ENCODE results near the gene RUNX3. TPM values are rescaled to one million over a fixed set of nuclear protein-coding genes. Genes with fewer than 3 reads are reported as not detected.

The RUNX3 gene
- total and polyA plus RNA-seq, 2 donors (not counting 1 experiment from before 2014, with no cell fraction given), result 0.48 to 0.66 TPM

- no peak for DNase-seq (ENCODE audit: low read depth in 2 of 2)
- peaks cover 13% of the 10 kb centered on the region for H3K27me3 ChIP-seq (ENCODE audit: control insufficient read depth, insufficient read depth, low read length)
- H3K27ac ChIP-seq (ENCODE audit: insufficient read depth, low read length), result no peak overlapping the region
- H3K36me3 ChIP-seq (ENCODE audit: control insufficient read depth, insufficient read depth, low read length), result no peaks in the 10 kb centered on the region
- H4K20me1 ChIP-seq (ENCODE audit: control insufficient read depth, extremely low read depth, insufficient read depth, low read length), result no peaks in the 10 kb centered on the region
- no peaks in the 10 kb centered on the region for H3K4me1 ChIP-seq (ENCODE audit: control insufficient read depth, extremely low read depth, insufficient read depth, low read length)
- no peak overlapping the region for H3K9ac ChIP-seq (ENCODE audit: insufficient read depth, low read length)
- TF ChIP-seq CTCF (conservative IDR thresholded peaks at IDR 0.05 in 1 of 2, IDR thresholded peaks at IDR 0.05 in 1 of 2; ENCODE audit: low read depth in 1 of 2, low read length in 2 of 2) (no peak), EZH2 (IDR thresholded peaks at IDR 0.05; ENCODE audit: low read length, missing control alignments) (no peak)
- no peak overlapping the region for H2AFZ ChIP-seq (ENCODE audit: low read length)
- no peak overlapping the region for H3K4me3 ChIP-seq (replicated peaks in 1 of 4; ENCODE audit: control extremely low read depth in 1 of 4, insufficient read depth in 1 of 4, low read depth in 3 of 4, low read length in 4 of 4)
- no peaks in the 10 kb centered on the region for H3K9me3 ChIP-seq (ENCODE audit: control insufficient read depth, insufficient read depth, low read depth, low read length)
- H3K79me2 ChIP-seq (ENCODE audit: control insufficient read depth, insufficient read depth, low read length), result no peaks in the 10 kb centered on the region
- no peak overlapping the region for H3K4me2 ChIP-seq (ENCODE audit: extremely low read depth, insufficient read depth, low read length)
These were observed 63.6 kb downstream of the RUNX3 start for GRCh38 chr1:24866211-24867083.

DNA sequence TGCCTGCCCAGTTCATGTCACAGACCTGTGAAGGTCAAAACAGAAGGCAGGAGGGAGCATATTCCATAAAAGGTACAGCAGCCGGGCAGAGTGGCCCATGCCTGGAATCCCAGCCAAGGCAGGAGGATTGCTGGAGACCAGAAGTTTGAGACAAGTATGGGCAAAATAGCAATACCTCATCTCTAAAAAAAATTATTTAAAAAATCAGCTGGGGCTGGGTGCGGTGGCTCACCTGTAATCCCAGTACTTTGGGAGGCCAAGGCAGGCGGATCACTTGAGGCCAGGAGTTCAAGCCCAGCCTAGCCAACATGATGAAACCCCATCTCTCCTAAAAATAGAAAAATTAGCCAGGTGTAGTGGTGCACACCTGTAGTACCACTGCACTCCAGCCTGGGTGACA is 64.5 kb downstream of the RUNX3 start:
- Histone ChIP-seq H3K4me3 (replicated peaks in 1 of 4; ENCODE audit: control extremely low read depth in 1 of 4, insufficient read depth in 1 of 4, low read depth in 3 of 4, low read length in 4 of 4) (no peak overlapping the region), H3K27ac (ENCODE audit: insufficient read depth, low read length) (no peak overlapping the region), H3K4me1 (ENCODE audit: control insufficient read depth, extremely low read depth, insufficient read depth, low read length) (no peaks in the 10 kb centered on the region), H3K4me2 (ENCODE audit: extremely low read depth, insufficient read depth, low read length) (no peak overlapping the region), H3K79me2 (ENCODE audit: control insufficient read depth, insufficient read depth, low read length) (no peaks in the 10 kb centered on the region), H3K9ac (ENCODE audit: insufficient read depth, low read length) (no peak overlapping the region), H3K9me3 (ENCODE audit: control insufficient read depth, insufficient read depth, low read depth, low read length) (no peaks in the 10 kb centered on the region), H4K20me1 (ENCODE audit: control insufficient read depth, extremely low read depth, insufficient read depth, low read length) (no peaks in the 10 kb centered on the region), H2AFZ (ENCODE audit: low read length) (no peak overlapping the region), H3K36me3 (ENCODE audit: control insufficient read depth, insufficient read depth, low read length) (no peaks in the 10 kb centered on the region), H3K27me3 (ENCODE audit: control insufficient read depth, insufficient read depth, low read length) (peaks cover 16% of the 10 kb centered on the region)
- TF ChIP-seq CTCF (conservative IDR thresholded peaks at IDR 0.05 in 1 of 2, IDR thresholded peaks at IDR 0.05 in 1 of 2; ENCODE audit: low read depth in 1 of 2, low read length in 2 of 2) (no peak), EZH2 (IDR thresholded peaks at IDR 0.05; ENCODE audit: low read length, missing control alignments) (no peak)
- DNase-seq (ENCODE audit: low read depth in 2 of 2), result no peak

DNA sequence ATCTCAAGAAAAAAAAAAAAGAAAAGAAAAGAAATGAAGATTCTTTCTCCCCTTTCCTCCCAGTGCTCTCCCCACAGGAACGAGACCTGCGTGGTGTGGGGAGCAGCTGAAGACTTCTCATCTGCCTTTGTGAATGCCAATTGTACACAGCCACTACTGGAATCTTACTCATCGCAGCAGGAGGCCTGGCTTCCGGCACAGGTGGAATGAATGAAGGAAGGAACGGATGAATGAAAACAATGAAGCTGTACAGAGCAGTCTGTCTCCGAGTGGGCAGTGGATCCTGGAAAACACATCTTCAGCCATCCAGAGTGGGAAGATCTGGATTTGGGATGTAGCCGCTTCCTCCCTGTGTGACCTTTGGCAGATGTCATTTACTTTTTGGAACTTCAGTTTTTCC is 64.9 kb downstream of the RUNX3 start:
- H3K4me3 ChIP-seq (replicated peaks in 1 of 4; ENCODE audit: control extremely low read depth in 1 of 4, insufficient read depth in 1 of 4, low read depth in 3 of 4, low read length in 4 of 4), result no peak overlapping the region
- H3K4me2 ChIP-seq (ENCODE audit: extremely low read depth, insufficient read depth, low read length), result no peak overlapping the region
- no peak overlapping the region for H3K9ac ChIP-seq (ENCODE audit: insufficient read depth, low read length)

More for the DNA sequence above, 64.9 kb downstream of the RUNX3 start:
- Histone ChIP-seq H3K79me2 (ENCODE audit: control insufficient read depth, insufficient read depth, low read length) (no peaks in the 10 kb centered on the region), H3K27ac (ENCODE audit: insufficient read depth, low read length) (no peak overlapping the region), H2AFZ (ENCODE audit: low read length) (no peak overlapping the region), H4K20me1 (ENCODE audit: control insufficient read depth, extremely low read depth, insufficient read depth, low read length) (no peaks in the 10 kb centered on the region), H3K4me1 (ENCODE audit: control insufficient read depth, extremely low read depth, insufficient read depth, low read length) (no peaks in the 10 kb centered on the region), H3K27me3 (ENCODE audit: control insufficient read depth, insufficient read depth, low read length) (peaks cover 16% of the 10 kb centered on the region), H3K36me3 (ENCODE audit: control insufficient read depth, insufficient read depth, low read length) (no peaks in the 10 kb centered on the region), H3K9me3 (ENCODE audit: control insufficient read depth, insufficient read depth, low read depth, low read length) (no peaks in the 10 kb centered on the region)
- DNase-seq (ENCODE audit: low read depth in 2 of 2), result no peak
- no peak for TF ChIP-seq CTCF (conservative IDR thresholded peaks at IDR 0.05 in 1 of 2, IDR thresholded peaks at IDR 0.05 in 1 of 2; ENCODE audit: low read depth in 1 of 2, low read length in 2 of 2)
- TF ChIP-seq EZH2 (IDR thresholded peaks at IDR 0.05; ENCODE audit: low read length, missing control alignments), result no peak

All from fibroblast of lung (primary cell).